ENCODE data around the gene MYG1. TPM values are rescaled to one million over a fixed set of nuclear protein-coding genes. Genes with fewer than 3 reads are reported as not detected.

Gene MYG1
- 48.8 and 55.7 TPM in 2 replicates for total RNA-seq (ENCODE audit: low replicate concordance)

DNA sequence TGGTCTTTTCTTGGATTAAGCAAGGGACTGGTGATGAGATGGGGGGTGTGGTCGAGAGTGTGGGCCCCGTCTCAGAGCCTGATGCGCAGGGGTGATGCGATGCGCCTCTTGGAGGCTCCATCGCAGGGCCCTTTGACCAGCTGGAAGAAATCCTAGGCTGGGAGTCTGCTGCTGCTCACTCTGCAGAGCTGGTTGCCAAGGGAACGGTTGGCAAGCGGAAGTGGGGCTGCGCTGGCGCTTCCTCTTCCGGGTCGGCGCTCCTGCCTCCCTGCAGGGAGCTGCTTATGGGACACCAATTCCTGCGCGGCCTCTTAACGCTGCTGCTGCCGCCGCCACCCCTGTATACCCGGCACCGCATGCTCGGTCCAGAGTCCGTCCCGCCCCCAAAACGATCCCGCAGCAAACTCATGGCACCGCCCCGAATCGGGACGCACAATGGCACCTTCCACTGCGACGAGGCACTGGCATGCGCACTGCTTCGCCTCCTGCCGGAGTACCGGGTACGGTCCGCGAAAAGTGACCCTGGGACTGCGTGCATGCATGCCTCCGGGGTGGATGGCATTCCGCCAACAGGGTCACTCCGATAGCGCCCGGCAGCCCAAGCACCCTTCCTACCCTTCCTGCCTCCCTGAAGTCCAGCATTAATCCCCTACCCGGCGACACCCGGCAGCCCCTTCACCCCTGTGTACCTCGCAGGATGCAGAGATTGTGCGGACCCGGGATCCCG is at the start of gene MYG1:
Gene MYG1, plus strand, starts transcription at position 242 of the 727 bp plus-strand sequence. Its CDS starts 43 bp downstream, at position 285.
- Histone ChIP-seq H3K4me3 (peak within 1 kb of the TSS; percentile 85), H3K27ac (no peak within 1 kb of the TSS), H3K9me3 (ENCODE audit: low read depth) (no peaks in the 10 kb centered on the region), H3K79me2 (ENCODE audit: low read depth) (peaks cover 60% of the 10 kb centered on the region), H3K9ac (peak within 1 kb of the TSS; percentile 70), H2AFZ (replicated peaks) (peak within 1 kb of the TSS; percentile 75), H3K4me1 (peaks cover 19% of the 10 kb centered on the region), H3F3A (ENCODE audit: low read depth) (peaks cover 50% of the 10 kb centered on the region), H3K27me3 (no peaks in the 10 kb centered on the region), H3K4me2 (peak within 1 kb of the TSS; percentile 89), H3K36me3 (peaks cover 4% of the 10 kb centered on the region), H4K20me1 (ENCODE audit: low read depth) (peaks cover 3% of the 10 kb centered on the region)
- no peak for TF ChIP-seq EZH2phosphoT487 (IDR thresholded peaks at IDR 0.05)
- TF ChIP-seq, protein P1, sequence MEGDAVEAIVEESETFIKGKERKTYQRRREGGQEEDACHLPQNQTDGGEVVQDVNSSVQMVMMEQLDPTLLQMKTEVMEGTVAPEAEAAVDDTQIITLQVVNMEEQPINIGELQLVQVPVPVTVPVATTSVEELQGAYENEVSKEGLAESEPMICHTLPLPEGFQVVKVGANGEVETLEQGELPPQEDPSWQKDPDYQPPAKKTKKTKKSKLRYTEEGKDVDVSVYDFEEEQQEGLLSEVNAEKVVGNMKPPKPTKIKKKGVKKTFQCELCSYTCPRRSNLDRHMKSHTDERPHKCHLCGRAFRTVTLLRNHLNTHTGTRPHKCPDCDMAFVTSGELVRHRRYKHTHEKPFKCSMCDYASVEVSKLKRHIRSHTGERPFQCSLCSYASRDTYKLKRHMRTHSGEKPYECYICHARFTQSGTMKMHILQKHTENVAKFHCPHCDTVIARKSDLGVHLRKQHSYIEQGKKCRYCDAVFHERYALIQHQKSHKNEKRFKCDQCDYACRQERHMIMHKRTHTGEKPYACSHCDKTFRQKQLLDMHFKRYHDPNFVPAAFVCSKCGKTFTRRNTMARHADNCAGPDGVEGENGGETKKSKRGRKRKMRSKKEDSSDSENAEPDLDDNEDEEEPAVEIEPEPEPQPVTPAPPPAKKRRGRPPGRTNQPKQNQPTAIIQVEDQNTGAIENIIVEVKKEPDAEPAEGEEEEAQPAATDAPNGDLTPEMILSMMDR (IDR thresholded peaks at IDR 0.05) = peak; percentile 33
- H3K36me3 Mint-ChIP-seq = peaks cover 24% of the 10 kb centered on the region
- H3K4me3 Mint-ChIP-seq = peak within 1 kb of the TSS; percentile 99
- H3K9me3 Mint-ChIP-seq = no peaks in the 10 kb centered on the region
- DNase-seq (ENCODE audit: low spot score) = peak; percentile 96
- H3K27ac Mint-ChIP-seq = peak within 1 kb of the TSS; percentile 86
- peaks cover 49% of the 10 kb centered on the region for H3K4me1 Mint-ChIP-seq
- peaks cover 11% of the 10 kb centered on the region for H3K27me3 Mint-ChIP-seq (ENCODE audit: insufficient read depth, low read depth)

DNA sequence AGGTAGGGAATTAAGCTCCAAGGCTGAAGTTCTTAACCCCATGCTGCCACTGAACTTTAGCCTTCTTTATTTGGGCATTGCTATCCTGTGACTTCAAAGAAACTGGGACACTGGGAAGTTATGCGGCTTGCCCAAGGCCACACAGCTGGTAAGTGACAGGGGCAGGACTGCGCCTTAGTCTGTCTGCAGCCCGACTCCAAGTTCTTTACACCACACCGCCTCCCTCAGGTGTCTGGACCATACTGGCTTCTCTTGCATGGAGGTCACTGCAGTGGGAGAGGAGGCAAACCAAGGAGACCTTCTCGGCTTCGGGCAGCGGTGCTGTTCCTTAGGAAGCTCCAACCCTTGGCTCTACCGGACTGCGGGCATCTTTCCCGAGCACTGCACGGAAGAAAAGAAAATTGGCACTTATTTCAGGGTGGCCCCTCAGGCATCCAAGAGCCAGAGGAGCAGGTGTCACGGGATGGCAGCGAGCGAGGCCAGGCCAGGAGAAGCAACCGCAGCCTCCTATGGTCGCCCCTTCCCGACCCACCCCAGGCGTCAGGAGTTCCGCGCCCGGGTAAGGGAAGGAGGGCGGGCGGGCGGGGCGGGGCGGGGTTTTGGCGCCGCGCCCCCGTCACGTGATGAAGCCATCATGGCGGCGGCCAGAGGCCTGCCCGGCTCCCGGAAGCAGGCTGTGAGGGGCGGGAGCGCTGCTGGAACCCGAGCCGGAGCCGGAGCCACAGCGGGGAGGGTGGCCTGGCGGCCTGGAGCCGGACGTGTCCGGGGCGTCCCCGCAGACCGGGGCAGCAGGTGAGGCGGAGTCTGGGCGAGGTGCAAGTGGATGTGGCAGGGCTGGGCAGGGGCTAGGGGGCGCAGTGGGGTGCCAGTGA is 47.8 kb upstream of the MYG1 start:
- Histone ChIP-seq H3K4me2 (peak overlapping the region; percentile 89), H3K79me2 (ENCODE audit: low read depth) (peaks cover 15% of the 10 kb centered on the region), H2AFZ (replicated peaks) (peak overlapping the region; percentile 94), H3K4me1 (no peaks in the 10 kb centered on the region), H3F3A (ENCODE audit: low read depth) (peaks cover 19% of the 10 kb centered on the region), H3K36me3 (no peaks in the 10 kb centered on the region), H3K9ac (peak overlapping the region; percentile 80), H4K20me1 (ENCODE audit: low read depth) (no peaks in the 10 kb centered on the region), H3K27ac (no peak overlapping the region), H3K9me3 (ENCODE audit: low read depth) (no peaks in the 10 kb centered on the region), H3K4me3 (peak overlapping the region; percentile 87), H3K27me3 (no peaks in the 10 kb centered on the region)
- Mint-ChIP-seq H3K9me3 (no peaks in the 10 kb centered on the region), H3K27me3 (ENCODE audit: insufficient read depth, low read depth) (peaks cover 3% of the 10 kb centered on the region), H3K36me3 (no peaks in the 10 kb centered on the region), H3K4me3 (peak overlapping the region; percentile 96), H3K27ac (peak overlapping the region; percentile 91), H3K4me1 (peaks cover 23% of the 10 kb centered on the region)
- DNase-seq (ENCODE audit: low spot score) = peak; percentile 96
- TF ChIP-seq EZH2phosphoT487 (IDR thresholded peaks at IDR 0.05) = peak; percentile 25
- no peak for TF ChIP-seq EZH2 (IDR thresholded peaks at IDR 0.05)
- TF ChIP-seq, protein P1 (IDR thresholded peaks at IDR 0.05) = peak; percentile 31

GRCh38 chr12:53252349-53252916 is 47.1 kb upstream of the MYG1 start:
- no peaks in the 10 kb centered on the region for H3K36me3 Mint-ChIP-seq
- Histone ChIP-seq H3K36me3 (no peaks in the 10 kb centered on the region), H3K4me3 (peak overlapping the region; percentile 87), H2AFZ (replicated peaks) (peak overlapping the region; percentile 94), H3K79me2 (ENCODE audit: low read depth) (peaks cover 15% of the 10 kb centered on the region), H3F3A (ENCODE audit: low read depth) (peaks cover 19% of the 10 kb centered on the region), H3K9ac (peak overlapping the region; percentile 80), H3K27me3 (no peaks in the 10 kb centered on the region), H4K20me1 (ENCODE audit: low read depth) (no peaks in the 10 kb centered on the region), H3K4me1 (no peaks in the 10 kb centered on the region), H3K4me2 (peak overlapping the region; percentile 89), H3K9me3 (ENCODE audit: low read depth) (no peaks in the 10 kb centered on the region), H3K27ac (no peak overlapping the region)
- TF ChIP-seq EZH2 (IDR thresholded peaks at IDR 0.05) (no peak), EZH2phosphoT487 (IDR thresholded peaks at IDR 0.05) (no peak)
- peak overlapping the region; percentile 69 for H3K27ac Mint-ChIP-seq
- DNase-seq (ENCODE audit: low spot score) = no peak
- peaks cover 23% of the 10 kb centered on the region for H3K4me1 Mint-ChIP-seq
- H3K9me3 Mint-ChIP-seq = no peaks in the 10 kb centered on the region
- H3K4me3 Mint-ChIP-seq = peak overlapping the region; percentile 96
- peaks cover 3% of the 10 kb centered on the region for H3K27me3 Mint-ChIP-seq (ENCODE audit: insufficient read depth, low read depth)

Data from neural progenitor cell (in vitro differentiated cells).